ENCODE measurements around the gene TMEM144.

Gene TMEM144

DNA sequence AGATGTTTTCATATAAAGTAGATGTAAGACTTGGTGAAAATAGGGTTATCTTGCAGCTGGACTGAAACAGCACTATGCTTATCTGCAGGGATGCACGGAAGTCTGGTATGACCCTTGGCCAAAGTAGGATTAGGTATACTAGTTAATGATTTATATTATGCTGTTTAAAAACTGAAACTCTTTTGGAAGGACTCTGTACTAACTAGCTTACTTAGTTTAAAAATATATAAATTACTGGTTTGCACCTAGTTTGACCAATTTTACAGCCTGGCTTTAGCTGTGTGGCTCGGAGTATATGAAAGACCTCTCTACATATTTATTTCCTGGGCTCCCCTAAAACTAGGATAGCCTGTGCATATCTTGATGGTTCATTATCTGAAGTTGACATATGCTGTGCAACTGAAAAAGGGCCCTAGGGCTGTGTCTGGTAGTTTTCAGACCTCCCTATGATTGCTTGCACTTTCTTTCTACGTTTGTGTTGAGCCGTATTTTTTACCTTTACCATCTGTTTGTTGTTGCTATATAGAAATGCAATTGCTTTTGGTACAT is 89.2 kb downstream of the TMEM144 start:
- no peak for DNase-seq (ENCODE audit: low read depth)

DNA sequence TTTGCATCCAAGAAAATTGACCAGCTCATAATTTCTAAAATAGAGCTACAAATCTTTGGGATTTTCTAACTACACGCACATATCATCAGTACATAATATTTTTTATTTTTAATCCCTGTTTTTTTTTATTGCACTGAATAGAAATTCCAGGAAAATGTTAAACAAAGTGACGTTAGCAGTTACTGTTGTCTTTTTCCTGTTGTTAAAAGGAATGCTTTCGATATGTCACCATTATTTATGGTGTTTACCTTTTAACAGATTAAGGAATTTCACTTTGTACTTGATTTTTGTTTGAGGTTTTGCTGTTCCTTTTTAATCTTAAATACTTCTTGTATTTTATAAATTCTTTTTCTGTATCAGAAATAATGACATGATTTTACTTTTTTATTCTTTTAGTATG is 89.7 kb downstream of the TMEM144 start:
- no peak for DNase-seq (ENCODE audit: low read depth)

DNA sequence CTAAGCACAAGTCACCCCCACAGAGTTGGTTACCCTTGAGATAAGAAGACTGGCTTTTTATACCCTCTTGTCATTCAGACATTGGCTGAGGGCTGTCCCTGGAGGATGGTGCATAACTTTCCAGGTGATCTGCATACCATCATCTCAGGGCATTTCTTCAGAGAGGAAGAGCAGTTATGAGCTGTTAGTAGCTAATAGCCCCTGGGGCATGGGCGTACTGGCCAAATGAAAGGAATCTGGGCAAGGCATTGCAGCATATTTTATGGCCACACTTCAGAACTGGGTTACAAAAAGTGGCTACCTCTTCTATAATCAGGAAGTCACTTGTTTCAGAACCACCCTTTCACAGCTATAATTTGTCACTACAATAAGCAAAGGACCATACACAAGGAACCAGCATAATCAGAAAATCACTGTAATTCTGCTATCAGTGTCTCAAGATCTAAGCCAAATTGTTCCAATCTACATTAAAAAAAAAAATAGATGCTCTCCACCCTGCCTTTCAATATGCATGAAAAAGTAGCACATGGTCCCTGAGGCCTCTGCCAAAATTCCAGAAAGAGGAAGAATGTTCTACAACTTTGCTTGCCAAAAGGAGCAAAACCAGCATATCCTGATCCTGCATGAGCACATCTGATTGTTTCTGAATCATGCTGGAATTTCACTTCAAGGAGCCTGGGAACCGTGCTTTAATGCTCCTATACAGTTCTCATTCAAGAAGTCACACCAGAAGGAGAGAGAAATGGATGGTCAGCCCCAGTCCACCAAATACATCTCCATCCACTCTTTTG is 92.0 kb downstream of the TMEM144 start:
- DNase-seq (ENCODE audit: low read depth): no peak

DNA sequence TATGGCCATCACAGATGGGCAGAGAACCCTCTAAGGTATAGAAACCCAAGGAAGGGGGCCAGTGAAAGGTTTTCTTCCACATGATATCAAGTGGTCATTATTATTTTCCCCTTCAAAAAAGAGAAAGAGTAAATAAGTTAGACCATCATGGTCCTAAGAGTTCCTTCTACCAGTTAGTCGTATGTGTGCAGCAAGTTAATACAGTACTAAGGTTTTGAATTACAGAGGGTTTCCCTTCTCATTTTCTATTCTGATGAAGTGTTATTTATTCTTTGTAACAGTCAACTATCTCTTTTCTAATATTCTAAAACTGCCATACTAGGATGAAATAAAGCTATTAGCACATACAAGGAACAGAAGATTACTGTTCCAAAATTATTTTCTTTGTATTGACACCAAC is 94.4 kb downstream of the TMEM144 start:
- DNase-seq (ENCODE audit: low read depth): no peak
